GM21619 (cell line): ENCODE measurements around the gene OR52D1.

Experiments
- ATAC-seq: cut with Tn5 transposase; IDR thresholded peaks from one replicate; pipeline ENCODE4 v1.9.1; 2021; ENCODE audit not compliant: unreplicated experiment

Gene OR52D1

GRCh38 chr11:5488385-5488784 lies at the start of gene OR52D1:
Gene OR52D1, plus strand, starts transcription at chr11:5488685. Its CDS starts 22 bp downstream, at chr11:5488707.
- no peak for ATAC-seq

GRCh38 chr11:5441414-5441813 lies 47.1 kb upstream of the OR52D1 start, which contains the start of gene OR51I1:
Gene OR51I1, minus strand, starts transcription at chr11:5441514. Its CDS starts 0 bp downstream, at chr11:5441514.
- ATAC-seq: no peak

GRCh38 chr11:5443835-5444393 lies 44.6 kb upstream of the OR52D1 start:
- ATAC-seq: no peak

GRCh38 chr11:5449023-5449422 lies 39.5 kb upstream of the OR52D1 start, which contains the start of gene OR51I2:
Gene OR51I2, plus strand, starts transcription at chr11:5449323. Its CDS starts 4,166 bp downstream, at chr11:5453489.
- ATAC-seq: no peak

GRCh38 chr11:5449432-5449831 lies 39.1 kb upstream of the OR52D1 start:
- no peak for ATAC-seq

- ATAC-seq: no peak
Observed at GRCh38 chr11:5460983-5461621, 27.4 kb upstream of the OR52D1 start.

- no peak for ATAC-seq
Observed at GRCh38 chr11:5467527-5467926, 21.0 kb upstream of the OR52D1 start.

GRCh38 chr11:5473921-5474320 lies 14.6 kb upstream of the OR52D1 start:
- no peak for ATAC-seq

GRCh38 chr11:5476186-5476819 lies 12.2 kb upstream of the OR52D1 start:
- peak; percentile 86 for ATAC-seq

- ATAC-seq: no peak
Observed at GRCh38 chr11:5486003-5486402, 2.5 kb upstream of the OR52D1 start.

- ATAC-seq: no peak
Observed at GRCh38 chr11:5486421-5486820, 2.1 kb upstream of the OR52D1 start.

GRCh38 chr11:5488798-5489399 lies 414 bp downstream of the OR52D1 start:
- ATAC-seq: no peak

- ATAC-seq: no peak
Observed at GRCh38 chr11:5489576-5490357, 1.3 kb downstream of the OR52D1 start.

GRCh38 chr11:5499671-5500070 lies 11.2 kb downstream of the OR52D1 start:
- no peak for ATAC-seq

GRCh38 chr11:5500393-5500801 lies 11.9 kb downstream of the OR52D1 start:
- ATAC-seq: no peak

GRCh38 chr11:5504403-5504921 lies 16.0 kb downstream of the OR52D1 start:
- no peak for ATAC-seq

GRCh38 chr11:5505363-5506048 lies 17.0 kb downstream of the OR52D1 start:
- no peak for ATAC-seq

- ATAC-seq: no peak
Observed at GRCh38 chr11:5507177-5507932, 18.9 kb downstream of the OR52D1 start.

GRCh38 chr11:5507933-5508305 lies 19.4 kb downstream of the OR52D1 start:
- ATAC-seq: no peak

- ATAC-seq: no peak
Observed at GRCh38 chr11:5508605-5509004, 20.1 kb downstream of the OR52D1 start.
